A673 (cell line): ENCODE measurements around the gene PREX1. TPM values are rescaled to one million over a fixed set of nuclear protein-coding genes. Genes with fewer than 3 reads are reported as not detected.

Source experiments
- BruUV-seq: library from RNA; stranded (reverse); fragments of 400-500 nt; replicated peaks from 2 replicates; lab custom pipeline; 2021; lab: Mats Ljungman, UMichigan
- CTCF ChIA-PET: fragments of 300-600 bp; sonication (Branson Sonifier 250); formaldehyde crosslinking; loops from one replicate; lab custom pipeline; 2022; ENCODE audit warnings: antibody characterized with exemption; lab: Charles Lee
- POLR2A ChIA-PET: fragments of 300-600 bp; sonication (Branson Sonifier 250); formaldehyde crosslinking; loops from one replicate; lab custom pipeline; 2022; ENCODE audit warnings: antibody characterized with exemption; ENCODE audit not compliant: low non-redundant PET; lab: Charles Lee
- DNase-seq: peaks from one replicate; pipeline ENCODE4 v3.0.0-alpha.2; 2015; ENCODE audit warnings: low spot score
- H3K27ac ChIP-seq: fragments of 200-600 bp; sonication (generic); 2 replicates; pipeline ENCODE4 v1.5.1; 2016; ENCODE audit warnings: mixed run types, low read depth, mild to moderate bottlenecking, mixed read lengths, antibody characterized with exemption, low read length; ENCODE audit not compliant: poor library complexity, severe bottlenecking
- H3K27me3 ChIP-seq: fragments of 200-600 bp; sonication (generic); replicated peaks from 2 replicates; pipeline ENCODE4 v1.6.1; 2017; ENCODE audit warnings: mixed run types, low read depth, mild to moderate bottlenecking, mixed read lengths, antibody characterized with exemption, low read length; ENCODE audit not compliant: insufficient read depth, poor library complexity
- H3K36me3 ChIP-seq: fragments of 200-600 bp; sonication (generic); 2 replicates; pipeline ENCODE4 v1.6.1; 2016; ENCODE audit warnings: mixed run types, mild to moderate bottlenecking, mixed read lengths, antibody characterized with exemption, low read length; ENCODE audit not compliant: insufficient read depth, poor library complexity, severe bottlenecking
- H3K4me1 ChIP-seq: fragments of 200-600 bp; sonication (generic); 2 replicates; pipeline ENCODE4 v1.6.1; 2017; ENCODE audit warnings: mixed run types, mild to moderate bottlenecking, mixed read lengths, antibody characterized with exemption, low read length; ENCODE audit not compliant: insufficient read depth, poor library complexity, severe bottlenecking
- H3K4me3 ChIP-seq: fragments of 200-600 bp; sonication (generic); 2 replicates; pipeline ENCODE4 v1.5.1; 2016; ENCODE audit warnings: low read depth, mixed run types, mild to moderate bottlenecking, mixed read lengths, low read length; ENCODE audit not compliant: poor library complexity, severe bottlenecking
- H3K9me3 ChIP-seq: fragments of 200-600 bp; sonication (generic); 2 replicates; pipeline ENCODE4 v1.6.1; 2016; ENCODE audit warnings: mixed run types, low read depth, mild to moderate bottlenecking, mixed read lengths, antibody characterized with exemption, low read length; ENCODE audit not compliant: poor library complexity, severe bottlenecking
- CTCF ChIP-seq: fragments of 300-800, 200-600 bp; sonication (generic); conservative IDR thresholded peaks from 2 replicates; pipeline ENCODE4 v1.5.1; 2017; ENCODE audit warnings: low read depth, mild to moderate bottlenecking, antibody characterized with exemption, low read length, moderate library complexity, mixed read lengths
- EZH2 ChIP-seq: fragments of 200-600 bp; sonication (generic); IDR thresholded peaks from 2 replicates; pipeline ENCODE4 v1.6.1; 2017; ENCODE audit warnings: borderline replicate concordance, low read depth, mild to moderate bottlenecking, mixed read lengths, antibody characterized with exemption, low read length; ENCODE audit not compliant: poor library complexity, severe bottlenecking
- intact Hi-C: fragments of 100-400 bp; cut with micrococcal nuclease; formaldehyde crosslinking; loops from one replicate; pipeline ENCODE4 v1.10.0; 2022; ENCODE audit not compliant: unreplicated experiment
- total RNA-seq: library from RNA; stranded (reverse); gene quantifications from 2 replicates; pipeline ENCODE4 v1.2.3, GENCODE V29; 2021

PREX1 gene
- total RNA-seq, 1 experiment from 2014 or later: 145 TPM

GRCh38 chr20:48644286-48644828 lies 183.4 kb downstream of the PREX1 start:
- no peaks in the 10 kb centered on the region for H3K9me3 ChIP-seq
- peak overlapping the region; percentile 54 for H3K27ac ChIP-seq
- no peak overlapping the region for H3K4me3 ChIP-seq
- intact Hi-C loops: no loop called here
- no peak for DNase-seq
- no peaks in the 10 kb centered on the region for H3K27me3 ChIP-seq
- H3K36me3 ChIP-seq: peaks cover 94% of the 10 kb centered on the region
- TF ChIP-seq EZH2: no peak
- TF ChIP-seq CTCF: no peak
- ChIA-PET CTCF (no interaction called here), POLR2A (no interaction called here)
- peaks cover 6% of the 10 kb centered on the region for H3K4me1 ChIP-seq
- no TSS peak for BruUV-seq

GRCh38 chr20:48642105-48642880 lies 185.5 kb downstream of the PREX1 start:
- BruUV-seq: no TSS peak
- Histone ChIP-seq H3K27ac (peak overlapping the region; percentile 67), H3K9me3 (no peaks in the 10 kb centered on the region), H3K36me3 (peaks cover 94% of the 10 kb centered on the region), H3K27me3 (no peaks in the 10 kb centered on the region), H3K4me3 (no peak overlapping the region), H3K4me1 (peaks cover 6% of the 10 kb centered on the region)
- no peak for TF ChIP-seq EZH2
- TF ChIP-seq CTCF: no peak
- no peak for DNase-seq
- ChIA-PET POLR2A (no interaction called here), CTCF (no interaction called here)
- intact Hi-C loops: no loop called here

- H3K27ac ChIP-seq: peak overlapping the region; percentile 55
- H3K27me3 ChIP-seq: no peaks in the 10 kb centered on the region
- H3K4me3 ChIP-seq: no peak overlapping the region
- POLR2A ChIA-PET: no interaction called here
- no peaks in the 10 kb centered on the region for H3K9me3 ChIP-seq
- no peak for DNase-seq
- peaks cover 9% of the 10 kb centered on the region for H3K4me1 ChIP-seq
- CTCF ChIA-PET: no interaction called here
- peaks cover 92% of the 10 kb centered on the region for H3K36me3 ChIP-seq
- TF ChIP-seq EZH2 (no peak), CTCF (no peak)
- intact Hi-C loops: no loop called here
- BruUV-seq: no TSS peak
These were observed 186.9 kb downstream of the PREX1 start for GRCh38 chr20:48640871-48641270.
